Mesenchymal stem cell (in vitro differentiated cells and primary cell): ENCODE results near the gene ATP5MK.
A peak's percentile ranks its signal among the peaks of the same experiment; 100 is the strongest.
"Not testable (repeated sequence)": the region's sequence is repeated elsewhere in the genome, so short reads cannot be mapped to it uniquely, and the experiment has no call there.

Experiments used
- DNase-seq: peaks from one replicate; pipeline ENCODE4 v3.0.0-alpha.2; 2013
- H2AFZ ChIP-seq: one replicate; pipeline ENCODE4 v1.6.1; 2013; ENCODE audit warnings: low read depth, mild to moderate bottlenecking, control low read depth, inconsistent platforms, low read length, moderate library complexity
- H2AK5ac ChIP-seq: 2 replicates; pipeline ENCODE4 v1.6.1; 2013; ENCODE audit warnings: low read length, moderate library complexity, mild to moderate bottlenecking, inconsistent platforms; ENCODE audit not compliant: severe bottlenecking
- H2BK120ac ChIP-seq: one replicate; pipeline ENCODE4 v1.6.1; 2013; ENCODE audit warnings: low read depth, mild to moderate bottlenecking, inconsistent platforms, low read length, moderate library complexity
- H2BK12ac ChIP-seq, 2 experiments: one replicate each; pipeline ENCODE4 v1.6.1; 2013; ENCODE audit warnings: inconsistent platforms in 2 of 2, low read length in 2 of 2, mild to moderate bottlenecking in 2 of 2, moderate library complexity in 2 of 2, control low read depth in 1 of 2
- H2BK15ac ChIP-seq: one replicate; pipeline ENCODE4 v1.6.1; 2013; ENCODE audit warnings: mild to moderate bottlenecking, low read depth, inconsistent platforms; ENCODE audit not compliant: poor library complexity, severe bottlenecking
- H2BK5ac ChIP-seq: 2 replicates; pipeline ENCODE4 v1.6.1; 2013; ENCODE audit warnings: low read depth, mild to moderate bottlenecking, low read length, control low read depth, inconsistent platforms; ENCODE audit not compliant: poor library complexity, severe bottlenecking
- H3K14ac ChIP-seq, 2 experiments: one replicate each; pipeline ENCODE4 v1.6.1; 2013; ENCODE audit warnings: inconsistent platforms in 2 of 2, low read length in 2 of 2, control low read depth in 1 of 2, mild to moderate bottlenecking in 1 of 2, moderate library complexity in 1 of 2
- H3K18ac ChIP-seq, 2 experiments: one replicate each; pipeline ENCODE4 v1.6.1; 2013; ENCODE audit warnings: inconsistent platforms in 2 of 2, low read length in 2 of 2, control low read depth in 1 of 2, low read depth in 1 of 2, mild to moderate bottlenecking in 1 of 2
- H3K23ac ChIP-seq, 2 experiments: one replicate each; pipeline ENCODE4 v1.6.1; 2013; ENCODE audit warnings: inconsistent platforms in 2 of 2, low read length in 2 of 2, mild to moderate bottlenecking in 2 of 2, moderate library complexity in 2 of 2, control low read depth in 1 of 2
- H3K27ac ChIP-seq: 2 replicates; pipeline ENCODE4 v1.5.1; 2013; ENCODE audit warnings: mild to moderate bottlenecking, moderate library complexity, low read length, control low read depth, inconsistent platforms; ENCODE audit not compliant: poor library complexity, severe bottlenecking
- H3K27me3 ChIP-seq, 2 experiments: 2 replicates each; pipeline versions ENCODE4 v1.6.1 to v1.7.0; 2013; ENCODE audit warnings: low read length in 2 of 2, mild to moderate bottlenecking in 2 of 2, moderate library complexity in 2 of 2, control low read depth in 1 of 2, inconsistent platforms in 1 of 2; ENCODE audit not compliant: control insufficient read depth in 1 of 2, insufficient read depth in 1 of 2
- H3K36me3 ChIP-seq, 2 experiments: 2 replicates each; pipeline versions ENCODE4 v1.6.1 to v1.7.0; 2013; ENCODE audit warnings: low read length in 2 of 2, control low read depth in 1 of 2, inconsistent platforms in 1 of 2, low read depth in 1 of 2, mild to moderate bottlenecking in 1 of 2; ENCODE audit not compliant: insufficient read depth in 2 of 2, control insufficient read depth in 1 of 2
- H3K4ac ChIP-seq, 2 experiments: one replicate each; pipeline ENCODE4 v1.6.1; 2013; ENCODE audit warnings: inconsistent platforms in 2 of 2, low read length in 2 of 2, mild to moderate bottlenecking in 2 of 2, moderate library complexity in 2 of 2, control low read depth in 1 of 2, low read depth in 1 of 2
- H3K4me1 ChIP-seq: 2 replicates; pipeline ENCODE4 v1.6.1; 2013; ENCODE audit warnings: low read depth, low read length, control low read depth; ENCODE audit not compliant: control insufficient read depth, insufficient read depth
- H3K4me2 ChIP-seq: 2 replicates; pipeline ENCODE4 v1.6.1; 2013; ENCODE audit warnings: low read length, mild to moderate bottlenecking, inconsistent platforms; ENCODE audit not compliant: poor library complexity, severe bottlenecking
- H3K4me3 ChIP-seq, 2 experiments: 2 replicates each; pipeline versions ENCODE4 v1.5.1 to v1.7.0; 2013; ENCODE audit warnings: low read length in 2 of 2, mild to moderate bottlenecking in 2 of 2, control low read depth in 1 of 2, low read depth in 1 of 2; ENCODE audit not compliant: insufficient read depth in 1 of 2
- H3K79me1 ChIP-seq: replicated peaks from 2 replicates; pipeline ENCODE4 v1.6.1; 2013; ENCODE audit warnings: mild to moderate bottlenecking, control low read depth, low read length, inconsistent platforms; ENCODE audit not compliant: poor library complexity, severe bottlenecking
- H3K9ac ChIP-seq: 2 replicates; pipeline ENCODE4 v1.7.0; 2013; ENCODE audit warnings: mild to moderate bottlenecking, low read length, moderate library complexity
- H3K9me3 ChIP-seq: 2 replicates; pipeline ENCODE4 v1.7.0; 2013; ENCODE audit warnings: mild to moderate bottlenecking, low read length; ENCODE audit not compliant: control insufficient read depth
- H4K8ac ChIP-seq: one replicate; pipeline ENCODE4 v1.6.1; 2013; ENCODE audit warnings: inconsistent platforms, mild to moderate bottlenecking, low read length, moderate library complexity
- H4K91ac ChIP-seq: one replicate; pipeline ENCODE4 v1.6.1; 2013; ENCODE audit warnings: mild to moderate bottlenecking, low read length, inconsistent platforms
- WGBS: methylation state at CpG from one replicate; pipeline ENCODE4 v1.1.7; 2013; ENCODE audit warnings: mixed read lengths; 5-methylcytosine and 5-hydroxymethylcytosine counted together

Gene ATP5MK

DNA sequence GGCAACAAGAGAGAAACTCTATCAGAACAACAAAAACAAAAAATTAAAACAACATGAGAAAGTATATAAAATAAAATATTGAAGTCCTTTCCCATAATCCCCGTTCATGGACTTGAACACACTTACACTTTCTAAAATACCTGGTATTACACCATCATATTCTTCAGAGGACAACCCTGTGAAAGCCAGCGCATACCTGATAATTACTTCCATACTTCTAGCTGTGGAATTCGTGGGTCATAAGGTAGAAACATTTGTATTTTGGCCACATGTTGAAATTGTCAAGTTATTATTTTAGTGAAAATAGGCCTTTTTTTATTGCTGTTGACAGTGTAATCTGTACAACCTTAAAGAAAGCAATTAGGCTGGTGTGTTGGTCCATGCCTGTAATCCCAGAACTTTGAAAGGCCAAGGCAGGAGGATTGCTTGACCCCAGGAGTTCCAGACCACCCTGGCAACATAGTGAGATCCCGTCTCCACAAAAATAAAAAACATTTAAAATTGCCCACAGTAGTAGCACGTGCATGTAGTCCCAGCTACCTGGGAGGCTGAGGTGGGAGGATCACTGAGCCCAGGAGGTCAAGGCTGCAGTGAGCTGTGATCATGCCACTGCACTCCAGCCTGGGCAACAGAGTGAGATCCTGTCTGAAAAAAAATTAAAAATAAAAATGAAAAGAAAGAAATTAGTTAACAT, 40.2 kb downstream of the ATP5MK start:
- Histone ChIP-seq H3K36me3 (no peaks in the 10 kb centered on the region), H3K27me3 (no peaks in the 10 kb centered on the region), H3K4me1 (peaks cover 1% of the 10 kb centered on the region), H3K9ac (no peak overlapping the region), H3K79me1 (no peaks in the 10 kb centered on the region), H3K4me2 (no peak overlapping the region), H3K27ac (no peak overlapping the region), H3K23ac (no peak overlapping the region), H2AK5ac (no peak overlapping the region), H4K91ac (no peak overlapping the region), H2BK5ac (no peak overlapping the region), H3K4me3 (no peak overlapping the region), H2BK12ac (no peak overlapping the region), H3K4ac (no peak overlapping the region), H2BK15ac (no peak overlapping the region), H4K8ac (no peak overlapping the region), H2AFZ (no peak overlapping the region), H2BK120ac (no peak overlapping the region), H3K18ac (no peak overlapping the region), H3K9me3 (no peaks in the 10 kb centered on the region), H3K14ac (no peak overlapping the region)
- WGBS, result 76% methylated on average over 4 of the region's 5 CpGs
- DNase-seq, result no peak

DNA sequence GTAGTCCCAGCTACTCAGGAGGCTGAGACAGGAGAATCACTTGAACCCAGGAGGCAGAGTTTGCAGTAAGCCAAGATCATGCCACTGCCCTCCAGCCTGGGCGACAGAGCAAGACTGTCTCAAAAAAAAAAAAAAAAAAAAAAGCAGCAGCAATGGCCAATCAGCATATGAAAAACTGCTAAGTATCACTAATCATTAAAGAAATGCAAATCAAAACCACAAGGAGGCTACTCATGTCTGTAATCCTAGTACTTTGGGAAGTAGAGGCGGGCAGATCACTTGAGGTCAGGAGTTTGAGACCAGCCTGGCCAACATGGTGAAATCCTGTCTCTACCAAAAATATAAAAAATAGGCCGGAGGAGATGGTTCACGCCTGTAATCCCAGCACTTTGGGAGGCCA, 41.7 kb downstream of the ATP5MK start:
- not testable (repeated sequence) for H2BK12ac ChIP-seq, H4K91ac ChIP-seq, H3K4me3 ChIP-seq, H2BK5ac ChIP-seq, H3K14ac ChIP-seq, H4K8ac ChIP-seq, DNase-seq, H3K9ac ChIP-seq, H3K4me1 ChIP-seq, H3K9me3 ChIP-seq, H2AFZ ChIP-seq, H2AK5ac ChIP-seq, H3K36me3 ChIP-seq, H3K27ac ChIP-seq, H3K79me1 ChIP-seq, H2BK15ac ChIP-seq, H3K4ac ChIP-seq, H2BK120ac ChIP-seq, H3K23ac ChIP-seq, H3K27me3 ChIP-seq, H3K4me2 ChIP-seq, H3K18ac ChIP-seq
- 83% methylated on average over 4 of the region's 4 CpGs for WGBS

DNA sequence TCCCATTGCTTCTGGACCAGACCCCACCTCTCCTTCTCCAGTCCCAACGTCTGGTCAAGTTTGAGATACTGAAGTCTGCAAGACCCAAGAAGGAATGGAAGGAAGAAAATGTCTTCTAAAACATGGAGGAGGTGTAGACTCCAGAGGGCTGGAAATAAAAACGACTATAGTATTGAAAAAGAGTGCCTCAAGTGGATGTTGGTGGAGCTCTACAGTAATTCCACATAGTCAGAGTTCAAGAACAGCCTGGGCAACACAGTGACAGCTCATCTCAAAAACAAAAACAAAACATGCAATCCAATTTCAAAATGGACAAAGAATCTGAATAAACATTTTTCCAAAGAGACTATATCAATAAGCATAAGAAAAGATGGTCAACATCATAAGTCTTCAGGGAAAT, 43.0 kb downstream of the ATP5MK start:
- no peak overlapping the region for H3K4me2 ChIP-seq
- no peak overlapping the region for H2AFZ ChIP-seq
- WGBS, result no CpG with 5 or more reads among the region's 2 CpGs
- H3K36me3 ChIP-seq, result peaks cover 1 to 6% of the 10 kb centered on the region in 2 experiments
- H3K4me1 ChIP-seq, result peaks cover 7% of the 10 kb centered on the region
- no peak overlapping the region for H2BK120ac ChIP-seq
- H3K27me3 ChIP-seq, result no peaks in the 10 kb centered on the region
- H2BK12ac ChIP-seq, result no peak overlapping the region
- no peak overlapping the region for H3K9ac ChIP-seq
- H3K4ac ChIP-seq, result no peak overlapping the region
- H2AK5ac ChIP-seq, result no peak overlapping the region
- no peak overlapping the region for H3K14ac ChIP-seq
- H2BK15ac ChIP-seq, result no peak overlapping the region
- H4K91ac ChIP-seq, result no peak overlapping the region
- H4K8ac ChIP-seq, result no peak overlapping the region
- no peak for DNase-seq
- H3K18ac ChIP-seq, result no peak overlapping the region
- H3K79me1 ChIP-seq, result peaks cover under 1% of the 10 kb centered on the region
- no peaks in the 10 kb centered on the region for H3K9me3 ChIP-seq
- H3K27ac ChIP-seq, result no peak overlapping the region
- no peak overlapping the region for H2BK5ac ChIP-seq
- no peak overlapping the region for H3K23ac ChIP-seq
- no peak overlapping the region for H3K4me3 ChIP-seq

DNA sequence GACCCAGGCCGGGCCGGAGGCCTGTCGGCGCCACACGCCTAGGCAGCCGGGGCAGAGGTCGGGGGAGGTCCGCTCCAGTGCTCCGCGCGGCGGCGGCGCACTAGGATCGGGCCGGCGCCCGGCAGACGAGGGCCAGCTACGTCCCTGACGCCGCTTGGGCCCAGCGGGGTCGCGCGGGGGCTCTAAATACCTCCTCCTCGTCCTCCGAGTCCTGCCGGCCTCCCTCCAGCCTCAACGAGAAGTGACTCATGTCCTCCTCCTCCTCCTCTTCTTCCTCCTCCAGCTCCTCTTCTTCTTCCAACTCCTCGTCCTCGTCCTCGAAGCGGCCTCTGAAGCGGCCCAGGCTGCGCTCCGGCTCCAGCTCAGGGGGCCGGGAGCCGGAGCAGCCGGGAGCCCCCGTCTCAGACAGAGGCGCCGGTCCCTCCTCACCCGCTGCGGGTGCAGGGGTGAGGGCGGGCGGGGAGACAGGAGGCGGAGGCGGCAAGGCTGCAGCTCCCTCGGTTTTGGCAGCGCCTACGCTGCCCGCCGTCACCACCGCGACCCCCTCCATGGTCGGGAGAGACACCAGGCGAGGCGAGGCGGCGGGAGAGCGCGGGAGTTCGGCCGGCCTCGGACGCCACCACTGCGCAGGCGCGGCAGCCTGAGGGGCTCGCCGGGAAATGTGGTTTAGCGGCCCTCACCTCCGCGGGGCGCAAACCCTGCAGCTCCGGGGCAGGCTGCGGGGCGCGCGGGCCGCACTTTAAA, 45.6 kb downstream of the ATP5MK start, which contains the start of gene PCGF6:
PCGF6 (minus strand) TSS at position 624 of the 744 bp plus-strand sequence; CDS start at position 550, 74 bp downstream.
- H3K14ac ChIP-seq, result no peak within 1 kb of the TSS
- peaks cover 7% of the 10 kb centered on the region for H3K4me1 ChIP-seq
- peak within 1 kb of the TSS; percentile 70 for H2BK5ac ChIP-seq
- H4K8ac ChIP-seq, result peak within 1 kb of the TSS; percentile 84
- no peak within 1 kb of the TSS for H2AK5ac ChIP-seq
- H2BK12ac ChIP-seq, result no peak within 1 kb of the TSS
- H3K23ac ChIP-seq, result no peak within 1 kb of the TSS
- H2BK15ac ChIP-seq, result peak within 1 kb of the TSS; percentile 48
- H2AFZ ChIP-seq, result peak within 1 kb of the TSS; percentile 58
- peak within 1 kb of the TSS; percentile 81 to 86 for H3K4me3 ChIP-seq
- peak within 1 kb of the TSS in 1 of 2 experiments; percentile 62 for H3K4ac ChIP-seq
- WGBS, result under 1% methylated on average over 52 of the region's 82 CpGs
- H3K79me1 ChIP-seq, result peaks cover 4% of the 10 kb centered on the region
- peak within 1 kb of the TSS; percentile 80 for H3K4me2 ChIP-seq
- peak within 1 kb of the TSS; percentile 79 for H2BK120ac ChIP-seq
- H3K9me3 ChIP-seq, result no peaks in the 10 kb centered on the region
- peak; percentile 83 for DNase-seq
- H4K91ac ChIP-seq, result peak within 1 kb of the TSS; percentile 80
- H3K18ac ChIP-seq, result peak within 1 kb of the TSS; percentile 62 to 68
- H3K27me3 ChIP-seq, result no peaks in the 10 kb centered on the region
- H3K9ac ChIP-seq, result peak within 1 kb of the TSS; percentile 91
- H3K36me3 ChIP-seq, result peaks cover 7 to 25% of the 10 kb centered on the region in 2 experiments
- peak within 1 kb of the TSS; percentile 65 for H3K27ac ChIP-seq
